GM10266 (cell line): ENCODE data around the gene STARD6.
A peak's percentile ranks its signal among the peaks of the same experiment; 100 is the strongest.
"Not testable (repeated sequence)": the region's sequence is repeated elsewhere in the genome, so short reads cannot be mapped to it uniquely, and the experiment has no call there.

Source experiments
- DNase-seq: peaks from one replicate; pipeline ENCODE4 v3.0.0; 2012; ENCODE audit errors: extremely low spot score
- CTCF ChIP-seq: IDR thresholded peaks from 2 replicates; pipeline ENCODE4 v1.5.1; 2012; ENCODE audit warnings: mild to moderate bottlenecking, low read depth; ENCODE audit not compliant: control insufficient read depth, insufficient read depth; ENCODE audit errors: missing control alignments

Gene STARD6

GRCh38 chr18:54316071-54316820 lies 41.4 kb downstream of the STARD6 start:
- DNase-seq = no peak

GRCh38 chr18:54309564-54309963 lies 48.1 kb downstream of the STARD6 start:
- not testable (repeated sequence) for DNase-seq

More at GRCh38 chr18:54316071-54316820, 41.4 kb downstream of the STARD6 start:
- TF ChIP-seq CTCF = no peak

- DNase-seq = no peak
- TF ChIP-seq CTCF = no peak
Observed at GRCh38 chr18:54303408-54303807, 54.2 kb downstream of the STARD6 start.

GRCh38 chr18:54298991-54299390 lies 58.7 kb downstream of the STARD6 start:
- not testable (repeated sequence) for DNase-seq

GRCh38 chr18:54296062-54296461 lies 61.6 kb downstream of the STARD6 start:
- TF ChIP-seq CTCF = no peak
- DNase-seq = no peak

- DNase-seq = no peak
- no peak for TF ChIP-seq CTCF
Observed at GRCh38 chr18:54294274-54294673, 63.4 kb downstream of the STARD6 start.

GRCh38 chr18:54284981-54285785 lies 72.5 kb downstream of the STARD6 start:
- peak; percentile 65 for DNase-seq
- TF ChIP-seq CTCF = no peak

GRCh38 chr18:54284535-54284934 lies 73.1 kb downstream of the STARD6 start:
- no peak for TF ChIP-seq CTCF
- DNase-seq = no peak
